ENCODE data around the gene TSPEAR. TPM values are rescaled to one million over a fixed set of nuclear protein-coding genes. Genes with fewer than 3 reads are reported as not detected.
"Not testable (repeated sequence)": the region's sequence is repeated elsewhere in the genome, so short reads cannot be mapped to it uniquely, and the experiment has no call there.

TSPEAR gene
- polyA plus RNA-seq, 2 donors = 0.01 to 0.04 TPM

DNA sequence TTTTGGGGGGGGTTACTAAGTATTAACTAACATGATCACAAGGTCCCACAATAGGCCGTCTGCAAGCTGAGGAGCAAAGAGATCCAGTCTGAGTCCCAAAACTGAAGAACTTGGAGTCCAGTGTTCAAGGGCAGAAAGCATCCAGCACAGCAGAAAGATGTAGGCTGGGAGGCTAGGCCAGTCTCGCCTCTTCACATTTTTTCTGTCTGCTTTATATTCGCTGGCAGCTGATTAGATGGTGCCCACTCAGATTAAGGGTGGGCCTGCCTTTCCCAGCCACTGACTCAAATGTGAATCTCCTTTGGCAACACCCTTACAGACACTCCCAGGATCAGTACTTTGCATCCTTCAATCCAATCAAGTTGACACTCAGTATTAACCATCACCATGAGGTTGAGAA is 21.6 kb downstream of the TSPEAR start:
- not testable (repeated sequence) for H3K27me3 ChIP-seq (ENCODE audit: control insufficient read depth in 1 of 2, insufficient read depth in 2 of 2, low read length in 2 of 2)

DNA sequence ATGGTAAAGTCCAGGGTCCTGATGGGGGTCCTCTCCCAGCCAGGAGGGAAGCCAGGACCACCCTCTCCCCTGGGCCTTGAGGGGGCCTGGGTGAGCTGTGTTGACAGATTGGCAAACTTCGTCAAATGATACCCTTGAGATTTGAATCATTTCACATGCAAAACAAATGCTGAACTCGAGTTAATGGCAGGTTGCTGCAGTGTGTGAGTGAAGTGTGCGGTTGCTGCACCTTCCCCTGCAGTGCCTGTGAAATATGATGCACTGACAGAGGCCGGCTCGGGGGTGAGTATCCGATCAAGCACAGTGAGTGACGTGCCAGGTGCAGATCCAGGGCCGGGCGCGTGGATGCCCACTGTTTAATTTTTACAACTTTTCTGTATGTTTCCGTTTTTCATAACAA is 23.7 kb downstream of the TSPEAR start:
- WGBS, 2 donors = 41 to 56% methylated on average over 11 of the region's 11 CpGs
- H3K27me3 ChIP-seq (ENCODE audit: control insufficient read depth in 1 of 2, insufficient read depth in 2 of 2, low read length in 2 of 2) = peaks cover 0 to 2% of the 10 kb centered on the region in 2 donors
- H3K36me3 ChIP-seq (ENCODE audit: control insufficient read depth in 2 of 2, insufficient read depth in 2 of 2, low read length in 1 of 2) = no peaks in the 10 kb centered on the region
- H3K27ac ChIP-seq (ENCODE audit: low read depth in 2 of 2, low read length in 1 of 2) = no peak overlapping the region
- no peaks in the 10 kb centered on the region for H3K9me3 ChIP-seq (ENCODE audit: control insufficient read depth in 2 of 2, insufficient read depth in 1 of 2, low read depth in 1 of 2, low read length in 1 of 2)
- H3K4me3 ChIP-seq (ENCODE audit: low read depth in 1 of 2, low read length in 2 of 2) = no peak overlapping the region
- no peaks in the 10 kb centered on the region for H3K4me1 ChIP-seq (ENCODE audit: control insufficient read depth in 2 of 2, insufficient read depth in 2 of 2, low read length in 1 of 2)

More for the DNA sequence above, 21.6 kb downstream of the TSPEAR start:
- H3K4me3 ChIP-seq (ENCODE audit: low read depth in 1 of 2, low read length in 2 of 2); H3K36me3 ChIP-seq (ENCODE audit: control insufficient read depth in 2 of 2, insufficient read depth in 2 of 2, low read length in 1 of 2); H3K4me1 ChIP-seq (ENCODE audit: control insufficient read depth in 2 of 2, insufficient read depth in 2 of 2, low read length in 1 of 2); H3K27ac ChIP-seq (ENCODE audit: low read depth in 2 of 2, low read length in 1 of 2); H3K9me3 ChIP-seq (ENCODE audit: control insufficient read depth in 2 of 2, insufficient read depth in 1 of 2, low read depth in 1 of 2, low read length in 1 of 2): not testable (repeated sequence)
- 82 to 92% methylated on average over 3 of the region's 3 CpGs for WGBS, 2 donors

DNA sequence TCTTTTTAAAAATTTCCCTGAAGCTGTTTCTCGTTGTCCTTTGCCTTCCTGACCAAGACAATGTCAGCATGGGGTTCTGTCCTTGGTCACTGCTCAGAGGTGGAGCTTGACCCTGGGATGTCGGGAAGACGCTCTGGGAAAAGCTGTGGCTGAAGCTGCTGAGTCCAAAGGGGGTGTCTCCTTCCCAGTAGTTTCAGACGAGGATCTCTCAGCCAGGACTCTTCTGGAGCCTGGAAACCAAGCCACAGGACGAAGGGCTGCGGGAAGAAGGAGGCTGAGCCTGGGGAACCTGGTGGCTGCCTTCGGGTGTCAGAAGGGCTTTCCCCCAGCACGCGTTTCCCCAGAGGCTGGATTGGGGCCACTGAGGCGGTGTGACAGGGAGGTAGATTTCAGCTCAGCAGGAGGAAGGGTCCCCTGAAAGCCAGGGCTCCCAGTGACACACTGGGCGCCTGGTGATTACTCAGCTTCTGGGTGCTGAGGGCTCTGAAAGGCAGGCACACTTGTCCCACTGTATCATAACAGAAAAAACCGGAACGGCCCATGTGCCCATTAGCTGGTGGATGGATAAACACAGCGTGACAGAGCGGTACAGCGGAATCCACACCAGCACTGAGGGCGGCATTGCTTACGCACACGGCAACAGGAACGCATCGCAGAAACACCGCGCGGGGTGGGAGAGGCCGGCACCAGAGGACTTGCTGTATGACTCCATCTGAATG is 24.4 kb downstream of the TSPEAR start:
- 60 to 62% methylated on average over 25 of the region's 25 CpGs for WGBS, 2 donors
- H3K36me3 ChIP-seq (ENCODE audit: control insufficient read depth in 2 of 2, insufficient read depth in 2 of 2, low read length in 1 of 2) = no peaks in the 10 kb centered on the region

DNA sequence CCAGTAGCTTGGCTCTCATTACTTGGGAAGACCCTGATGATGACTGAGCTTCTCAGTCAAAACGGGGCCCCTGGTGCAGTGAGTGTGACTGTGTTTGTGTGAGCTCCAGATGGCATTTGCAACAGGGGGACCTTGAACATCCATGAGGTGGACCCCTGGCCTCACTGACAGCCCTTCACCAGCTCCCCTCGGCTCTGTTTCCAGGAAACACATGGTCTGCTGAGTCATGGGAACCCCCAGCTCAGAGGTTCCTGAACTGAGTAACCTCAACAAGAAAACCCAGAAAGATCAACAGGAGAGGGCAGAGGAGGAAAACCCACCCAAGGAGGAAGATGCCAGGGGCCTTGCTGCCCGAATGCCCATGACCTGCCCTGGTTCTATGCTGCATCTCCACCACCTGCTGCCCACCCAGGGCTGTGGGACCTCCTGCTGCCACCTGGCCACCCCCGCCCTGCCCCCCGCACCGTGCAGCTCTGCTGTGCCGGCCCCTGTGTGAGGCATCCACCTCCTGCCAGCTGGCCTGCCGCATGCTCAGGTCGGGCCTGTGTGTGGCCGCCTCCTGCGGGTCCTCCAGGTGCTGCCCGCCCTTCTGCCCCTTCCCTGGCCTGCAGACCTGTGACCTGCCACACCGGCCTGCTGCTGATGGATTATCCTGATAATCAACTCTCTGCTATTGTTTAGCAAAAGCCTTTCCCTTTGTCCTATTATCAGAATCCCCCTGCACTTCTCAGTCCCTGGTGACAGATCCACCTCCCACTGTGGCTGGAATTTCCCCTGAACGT is 25.2 kb downstream of the TSPEAR start:
- peaks cover 0 to 2% of the 10 kb centered on the region in 2 donors for H3K27me3 ChIP-seq (ENCODE audit: control insufficient read depth in 1 of 2, insufficient read depth in 2 of 2, low read length in 2 of 2)
- 39 to 47% methylated on average over 13 to 14 of the region's 14 CpGs for WGBS, 2 donors

More for the DNA sequence above, 24.4 kb downstream of the TSPEAR start:
- Histone ChIP-seq H3K27me3 (ENCODE audit: control insufficient read depth in 1 of 2, insufficient read depth in 2 of 2, low read length in 2 of 2) (peaks cover 0 to 2% of the 10 kb centered on the region in 2 donors), H3K9me3 (ENCODE audit: control insufficient read depth in 2 of 2, insufficient read depth in 1 of 2, low read depth in 1 of 2, low read length in 1 of 2) (no peaks in the 10 kb centered on the region), H3K4me1 (ENCODE audit: control insufficient read depth in 2 of 2, insufficient read depth in 2 of 2, low read length in 1 of 2) (no peaks in the 10 kb centered on the region), H3K4me3 (ENCODE audit: low read depth in 1 of 2, low read length in 2 of 2) (no peak overlapping the region), H3K27ac (ENCODE audit: low read depth in 2 of 2, low read length in 1 of 2) (no peak overlapping the region)

DNA sequence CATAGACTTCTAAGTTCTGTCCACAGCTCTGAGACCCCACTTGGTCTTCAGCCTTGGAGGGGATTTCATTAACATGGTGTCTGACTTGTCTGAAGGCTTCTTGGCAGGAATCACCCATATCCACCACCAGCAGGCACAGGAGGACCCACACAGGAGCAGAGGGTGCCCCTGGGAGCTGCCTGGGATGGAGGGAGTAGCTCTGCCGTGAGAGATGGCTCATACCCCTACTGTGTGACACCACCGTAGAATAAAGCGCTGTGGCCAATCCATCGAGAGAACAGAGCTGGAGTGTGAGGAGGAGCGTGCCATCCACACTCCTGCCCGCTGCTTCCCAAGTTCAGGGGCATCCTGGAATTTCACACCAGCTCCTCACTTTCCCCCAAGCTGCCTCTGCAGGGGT is 26.3 kb downstream of the TSPEAR start:
- WGBS, 2 donors = 74 to 82% methylated on average over 6 of the region's 6 CpGs
- H3K27ac ChIP-seq (ENCODE audit: low read depth in 2 of 2, low read length in 1 of 2) = not testable (repeated sequence)

More for the DNA sequence above, 25.2 kb downstream of the TSPEAR start:
- Histone ChIP-seq H3K4me1 (ENCODE audit: control insufficient read depth in 2 of 2, insufficient read depth in 2 of 2, low read length in 1 of 2) (no peaks in the 10 kb centered on the region), H3K27ac (ENCODE audit: low read depth in 2 of 2, low read length in 1 of 2) (no peak overlapping the region), H3K4me3 (ENCODE audit: low read depth in 1 of 2, low read length in 2 of 2) (no peak overlapping the region), H3K9me3 (ENCODE audit: control insufficient read depth in 2 of 2, insufficient read depth in 1 of 2, low read depth in 1 of 2, low read length in 1 of 2) (no peaks in the 10 kb centered on the region), H3K36me3 (ENCODE audit: control insufficient read depth in 2 of 2, insufficient read depth in 2 of 2, low read length in 1 of 2) (no peaks in the 10 kb centered on the region)

DNA sequence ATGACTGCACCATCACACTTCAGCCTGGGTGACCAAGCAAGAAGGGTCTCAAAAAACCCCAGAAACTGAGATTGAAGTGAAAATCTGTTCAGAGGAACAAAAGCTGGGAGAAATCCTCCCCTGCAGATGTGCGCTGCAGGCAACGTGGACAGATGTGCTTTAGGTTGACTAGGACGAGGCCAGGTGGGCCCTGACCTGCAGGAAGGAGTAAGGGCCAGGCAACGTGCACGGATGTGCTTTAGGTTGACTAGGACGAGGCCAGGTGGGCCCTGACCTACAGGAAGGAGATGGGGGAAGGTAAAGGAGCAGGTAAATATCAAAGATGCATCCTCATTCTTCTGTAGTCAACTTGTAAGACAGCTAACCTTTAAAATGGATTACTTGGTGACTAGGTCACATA is 26.9 kb downstream of the TSPEAR start:
- H3K4me1 ChIP-seq (ENCODE audit: control insufficient read depth in 2 of 2, insufficient read depth in 2 of 2, low read length in 1 of 2) = no peaks in the 10 kb centered on the region
- H3K27ac ChIP-seq (ENCODE audit: low read depth in 2 of 2, low read length in 1 of 2) = no peak overlapping the region
- H3K4me3 ChIP-seq (ENCODE audit: low read depth in 1 of 2, low read length in 2 of 2) = no peak overlapping the region
- no peaks in the 10 kb centered on the region for H3K9me3 ChIP-seq (ENCODE audit: control insufficient read depth in 2 of 2, insufficient read depth in 1 of 2, low read depth in 1 of 2, low read length in 1 of 2)
- WGBS, 2 donors = 64 to 68% methylated on average over 6 of the region's 6 CpGs
- H3K36me3 ChIP-seq (ENCODE audit: control insufficient read depth in 2 of 2, insufficient read depth in 2 of 2, low read length in 1 of 2) = no peaks in the 10 kb centered on the region
- H3K27me3 ChIP-seq (ENCODE audit: control insufficient read depth in 1 of 2, insufficient read depth in 2 of 2, low read length in 2 of 2) = peaks cover 0 to 2% of the 10 kb centered on the region in 2 donors

More for the DNA sequence above, 26.3 kb downstream of the TSPEAR start:
- not testable (repeated sequence) for H3K36me3 ChIP-seq (ENCODE audit: control insufficient read depth in 2 of 2, insufficient read depth in 2 of 2, low read length in 1 of 2); H3K4me1 ChIP-seq (ENCODE audit: control insufficient read depth in 2 of 2, insufficient read depth in 2 of 2, low read length in 1 of 2); H3K27me3 ChIP-seq (ENCODE audit: control insufficient read depth in 1 of 2, insufficient read depth in 2 of 2, low read length in 2 of 2); H3K9me3 ChIP-seq (ENCODE audit: control insufficient read depth in 2 of 2, insufficient read depth in 1 of 2, low read depth in 1 of 2, low read length in 1 of 2); H3K4me3 ChIP-seq (ENCODE audit: low read depth in 1 of 2, low read length in 2 of 2)

DNA sequence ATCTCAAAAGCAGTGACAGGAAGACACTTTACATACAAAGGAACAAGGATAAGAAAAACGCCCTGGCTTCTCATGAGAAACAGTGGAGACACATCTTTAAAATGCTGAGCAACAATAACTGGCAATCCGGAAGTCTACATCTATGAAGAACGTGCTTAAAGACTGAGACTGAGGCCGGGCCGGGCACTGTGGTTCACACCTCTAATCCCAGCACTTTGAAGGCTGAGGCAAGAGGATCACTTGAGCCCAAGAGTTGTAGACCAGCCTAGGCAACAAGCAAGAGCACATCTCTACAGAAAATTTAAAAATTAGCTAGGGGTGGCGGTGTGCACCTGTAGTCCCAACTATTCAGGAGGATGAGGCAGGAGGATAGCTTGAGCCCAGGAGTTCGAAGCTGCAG is 27.3 kb downstream of the TSPEAR start:
- no peaks in the 10 kb centered on the region for H3K4me1 ChIP-seq (ENCODE audit: control insufficient read depth in 2 of 2, insufficient read depth in 2 of 2, low read length in 1 of 2)
- H3K36me3 ChIP-seq (ENCODE audit: control insufficient read depth in 2 of 2, insufficient read depth in 2 of 2, low read length in 1 of 2) = no peaks in the 10 kb centered on the region
- H3K27ac ChIP-seq (ENCODE audit: low read depth in 2 of 2, low read length in 1 of 2) = no peak overlapping the region
- no peaks in the 10 kb centered on the region for H3K9me3 ChIP-seq (ENCODE audit: control insufficient read depth in 2 of 2, insufficient read depth in 1 of 2, low read depth in 1 of 2, low read length in 1 of 2)
- H3K4me3 ChIP-seq (ENCODE audit: low read depth in 1 of 2, low read length in 2 of 2) = no peak overlapping the region
- 74 to 84% methylated on average over 7 of the region's 7 CpGs for WGBS, 2 donors
- peaks cover 0 to 2% of the 10 kb centered on the region in 2 donors for H3K27me3 ChIP-seq (ENCODE audit: control insufficient read depth in 1 of 2, insufficient read depth in 2 of 2, low read length in 2 of 2)

DNA sequence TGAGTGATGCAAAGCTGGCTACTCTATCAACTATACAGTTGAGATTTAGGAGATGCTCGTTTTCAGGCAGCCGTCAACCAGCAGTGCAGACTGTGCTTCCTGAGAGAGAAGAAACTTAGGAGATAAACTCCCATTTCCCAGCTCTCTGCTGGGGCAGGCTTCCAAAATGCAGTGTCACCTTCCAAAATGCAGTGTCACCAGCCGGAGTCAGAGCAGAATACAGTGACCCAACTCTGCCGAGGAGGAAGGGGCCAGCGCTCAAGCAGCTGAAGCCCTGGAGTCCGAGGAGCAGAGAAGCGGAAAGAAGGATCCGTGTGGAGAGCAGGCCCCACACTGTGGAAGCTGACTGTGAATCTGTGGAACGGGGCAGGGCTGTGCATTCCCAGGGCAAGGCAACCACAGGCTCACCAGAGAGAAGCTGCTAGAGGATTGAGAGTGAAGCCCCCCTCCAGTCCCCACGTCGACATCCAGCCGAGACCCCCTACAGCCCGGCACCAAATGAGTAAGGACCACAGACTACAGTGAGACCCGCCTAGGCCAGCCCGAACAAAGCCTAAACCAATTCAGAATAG is 28.7 kb downstream of the TSPEAR start:
- Histone ChIP-seq H3K4me3 (ENCODE audit: low read depth in 1 of 2, low read length in 2 of 2) (no peak overlapping the region), H3K36me3 (ENCODE audit: control insufficient read depth in 2 of 2, insufficient read depth in 2 of 2, low read length in 1 of 2) (no peaks in the 10 kb centered on the region), H3K27me3 (ENCODE audit: control insufficient read depth in 1 of 2, insufficient read depth in 2 of 2, low read length in 2 of 2) (no peaks in the 10 kb centered on the region), H3K4me1 (ENCODE audit: control insufficient read depth in 2 of 2, insufficient read depth in 2 of 2, low read length in 1 of 2) (no peaks in the 10 kb centered on the region), H3K27ac (ENCODE audit: low read depth in 2 of 2, low read length in 1 of 2) (no peak overlapping the region), H3K9me3 (ENCODE audit: control insufficient read depth in 2 of 2, insufficient read depth in 1 of 2, low read depth in 1 of 2, low read length in 1 of 2) (no peaks in the 10 kb centered on the region)
- WGBS, 2 donors = 82% methylated on average over 15 of the region's 15 CpGs

DNA sequence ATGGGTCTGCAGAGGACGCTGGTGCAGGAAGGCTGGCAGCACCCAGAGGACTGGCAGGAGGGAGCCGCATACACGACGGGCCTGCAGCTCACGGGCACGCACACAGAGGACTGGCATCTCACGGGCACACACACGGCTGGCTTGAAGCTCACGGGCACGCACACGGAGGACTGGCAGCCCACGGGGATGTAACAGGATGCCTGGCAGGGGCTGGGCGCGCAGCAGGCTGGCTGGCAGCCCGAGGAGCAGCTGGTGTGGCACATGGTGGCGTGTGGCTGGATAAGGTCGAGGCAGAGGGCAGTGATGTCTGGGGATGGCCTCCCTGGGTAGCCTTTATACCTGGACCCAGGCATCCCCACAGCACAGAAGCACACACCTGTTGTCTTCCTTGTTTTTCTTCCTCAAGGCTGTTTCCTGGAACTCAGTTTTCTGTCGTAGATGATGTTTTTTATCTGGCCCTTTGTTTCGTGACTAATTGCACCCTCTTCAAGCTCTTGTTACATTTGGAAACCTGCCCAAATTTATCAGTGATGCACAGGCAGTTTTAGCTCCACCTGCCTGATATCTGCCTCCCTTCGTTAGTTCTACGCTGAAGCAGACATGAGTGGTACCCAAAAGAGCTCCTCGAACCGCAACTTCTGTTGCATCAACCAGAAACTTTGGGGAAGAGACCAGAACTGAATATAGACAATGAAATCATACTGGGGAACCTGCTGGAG is 29.4 kb downstream of the TSPEAR start, which contains the start of gene KRTAP12-1:
KRTAP12-1 (minus strand) TSS at position 303 of the 719 bp plus-strand sequence; CDS start at position 263, 40 bp downstream.
- H3K27me3 ChIP-seq (ENCODE audit: control insufficient read depth in 1 of 2, insufficient read depth in 2 of 2, low read length in 2 of 2) = no peaks in the 10 kb centered on the region
- 71 to 79% methylated on average over 23 of the region's 23 CpGs for WGBS, 2 donors

More for the DNA sequence above, 29.4 kb downstream of the TSPEAR start, which contains the start of gene KRTAP12-1:
- no peaks in the 10 kb centered on the region for H3K36me3 ChIP-seq (ENCODE audit: control insufficient read depth in 2 of 2, insufficient read depth in 2 of 2, low read length in 1 of 2)
- H3K4me3 ChIP-seq (ENCODE audit: low read depth in 1 of 2, low read length in 2 of 2) = no peak within 1 kb of the TSS
- H3K27ac ChIP-seq (ENCODE audit: low read depth in 2 of 2, low read length in 1 of 2) = no peak within 1 kb of the TSS
- no peaks in the 10 kb centered on the region for H3K9me3 ChIP-seq (ENCODE audit: control insufficient read depth in 2 of 2, insufficient read depth in 1 of 2, low read depth in 1 of 2, low read length in 1 of 2)
- H3K4me1 ChIP-seq (ENCODE audit: control insufficient read depth in 2 of 2, insufficient read depth in 2 of 2, low read length in 1 of 2) = no peaks in the 10 kb centered on the region
